HepG2 (cell line): ENCODE results near the gene PREX1.

Experiments used
- ZMAT5 ChIP-seq: sonication (generic); formaldehyde crosslinking; IDR thresholded peaks from 2 replicates; pipeline ENCODE4 v1.5.0; 2020; ENCODE audit warnings: mild to moderate bottlenecking, low read depth, missing genetic modification reagents, borderline replicate concordance
- ZNF563 ChIP-seq: sonication (generic); formaldehyde crosslinking; IDR thresholded peaks from 2 replicates; pipeline ENCODE4 v1.8.0; 2022; ENCODE audit warnings: mild to moderate bottlenecking, moderate library complexity, missing genetic modification reagents

- TF ChIP-seq ZMAT5 (CRISPR knock-in tag), result no peak
- TF ChIP-seq ZNF563 (CRISPR knock-in tag), result no peak
These were observed 30.4 kb upstream of the PREX1 start for GRCh38 chr20:48858075-48858790.
